ENCODE results near the gene DOK6. TPM values are rescaled to one million over a fixed set of nuclear protein-coding genes. Genes with fewer than 3 reads are reported as not detected.

DOK6 gene
- not detected for polyA plus RNA-seq (2012; ENCODE audit: insufficient read length, low read depth)

GRCh38 chr18:69400253-69400975 is at the start of gene DOK6:
DOK6 (plus strand) TSS chr18:69400888.
- TF ChIP-seq SIN3A (IDR thresholded peaks at IDR 0.05; ENCODE audit: borderline replicate concordance, insufficient read depth, low read length) (no peak), FOXP2 (optimal IDR thresholded peaks at IDR 0.05; ENCODE audit: borderline replicate concordance, extremely low read depth, extremely low read length, insufficient read depth) (no peak), POLR2AphosphoS5 (IDR thresholded peaks at IDR 0.05; ENCODE audit: low read depth, low read length) (no peak), TAF1 (IDR thresholded peaks at IDR 0.05; ENCODE audit: borderline replicate concordance, insufficient read depth, low read length) (no peak), REST (IDR thresholded peaks at IDR 0.05; ENCODE audit: insufficient read depth in 1 of 2, low read depth in 2 of 2, low read length in 2 of 2) (no peak)

- TF ChIP-seq FOXP2 (optimal IDR thresholded peaks at IDR 0.05; ENCODE audit: borderline replicate concordance, extremely low read depth, extremely low read length, insufficient read depth) (no peak), TAF1 (IDR thresholded peaks at IDR 0.05; ENCODE audit: borderline replicate concordance, insufficient read depth, low read length) (no peak), POLR2AphosphoS5 (IDR thresholded peaks at IDR 0.05; ENCODE audit: low read depth, low read length) (no peak), REST (IDR thresholded peaks at IDR 0.05; ENCODE audit: insufficient read depth in 1 of 2, low read depth in 2 of 2, low read length in 2 of 2) (no peak), SIN3A (IDR thresholded peaks at IDR 0.05; ENCODE audit: borderline replicate concordance, insufficient read depth, low read length) (no peak)
Observed at GRCh38 chr18:69353023-69353422, 47.7 kb upstream of the DOK6 start.

- TF ChIP-seq TAF1 (IDR thresholded peaks at IDR 0.05; ENCODE audit: borderline replicate concordance, insufficient read depth, low read length) = no peak
- TF ChIP-seq REST (IDR thresholded peaks at IDR 0.05; ENCODE audit: insufficient read depth in 1 of 2, low read depth in 2 of 2, low read length in 2 of 2) = no peak
- TF ChIP-seq SIN3A (IDR thresholded peaks at IDR 0.05; ENCODE audit: borderline replicate concordance, insufficient read depth, low read length) = no peak
- no peak for TF ChIP-seq FOXP2 (optimal IDR thresholded peaks at IDR 0.05; ENCODE audit: borderline replicate concordance, extremely low read depth, extremely low read length, insufficient read depth)
- TF ChIP-seq POLR2AphosphoS5 (IDR thresholded peaks at IDR 0.05; ENCODE audit: low read depth, low read length) = no peak
Observed at GRCh38 chr18:69357590-69357989, 43.1 kb upstream of the DOK6 start.

- TF ChIP-seq POLR2AphosphoS5 (IDR thresholded peaks at IDR 0.05; ENCODE audit: low read depth, low read length) = no peak
- TF ChIP-seq FOXP2 (optimal IDR thresholded peaks at IDR 0.05; ENCODE audit: borderline replicate concordance, extremely low read depth, extremely low read length, insufficient read depth) = no peak
- no peak for TF ChIP-seq REST (IDR thresholded peaks at IDR 0.05; ENCODE audit: insufficient read depth in 1 of 2, low read depth in 2 of 2, low read length in 2 of 2)
- TF ChIP-seq TAF1 (IDR thresholded peaks at IDR 0.05; ENCODE audit: borderline replicate concordance, insufficient read depth, low read length) = no peak
- no peak for TF ChIP-seq SIN3A (IDR thresholded peaks at IDR 0.05; ENCODE audit: borderline replicate concordance, insufficient read depth, low read length)
Observed at GRCh38 chr18:69358212-69358895, 42.3 kb upstream of the DOK6 start.

Data from PFSK-1 (cell line).